Measurements from ENCODE around the gene FCGR1A. TPM values are rescaled to one million over a fixed set of nuclear protein-coding genes. Genes with fewer than 3 reads are reported as not detected.
"Not testable (repeated sequence)": the region's sequence is repeated elsewhere in the genome, so short reads cannot be mapped to it uniquely, and the experiment has no call there.

FCGR1A gene
- total RNA-seq, 1 donor from 2014 or later = 1.1 TPM

DNA sequence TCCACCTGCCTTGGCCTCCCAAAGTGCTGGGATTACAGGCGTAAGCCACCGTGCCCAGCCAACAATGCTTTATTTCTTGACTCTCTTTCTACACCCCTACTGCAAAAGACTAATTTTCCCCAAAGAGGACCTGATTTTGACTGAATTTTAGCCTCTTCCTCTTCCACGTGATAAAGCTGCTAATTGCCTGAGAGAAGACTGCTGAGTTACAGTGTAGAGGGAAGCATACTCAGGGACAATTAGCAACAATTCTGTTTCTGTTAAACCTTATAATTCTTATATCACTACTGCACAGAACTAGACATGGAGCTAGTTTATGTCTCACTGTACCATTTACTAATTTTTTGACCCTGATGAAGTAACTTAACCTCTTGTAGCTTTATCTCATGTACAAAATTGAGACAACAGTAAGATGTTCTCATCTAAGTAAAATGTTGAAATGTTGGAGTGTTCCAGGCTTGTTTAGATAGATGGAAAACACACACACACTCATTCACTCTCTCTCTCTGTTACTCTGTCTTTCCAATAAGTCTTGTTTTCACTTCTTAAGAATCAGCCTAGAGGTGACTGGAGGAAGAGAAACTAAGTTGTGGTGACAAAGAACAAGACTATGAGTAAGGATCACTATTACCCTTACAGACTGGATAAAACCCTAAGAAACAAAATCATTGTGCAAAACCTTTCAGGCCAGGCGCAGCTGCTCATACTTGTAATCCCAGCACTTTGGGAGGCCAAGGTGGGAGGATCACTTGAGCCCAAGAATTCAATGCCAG lies 10.7 kb upstream of the FCGR1A start:
- ATAC-seq; intact Hi-C loops (cut with micrococcal nuclease); DNase-seq: not testable (repeated sequence)

DNA sequence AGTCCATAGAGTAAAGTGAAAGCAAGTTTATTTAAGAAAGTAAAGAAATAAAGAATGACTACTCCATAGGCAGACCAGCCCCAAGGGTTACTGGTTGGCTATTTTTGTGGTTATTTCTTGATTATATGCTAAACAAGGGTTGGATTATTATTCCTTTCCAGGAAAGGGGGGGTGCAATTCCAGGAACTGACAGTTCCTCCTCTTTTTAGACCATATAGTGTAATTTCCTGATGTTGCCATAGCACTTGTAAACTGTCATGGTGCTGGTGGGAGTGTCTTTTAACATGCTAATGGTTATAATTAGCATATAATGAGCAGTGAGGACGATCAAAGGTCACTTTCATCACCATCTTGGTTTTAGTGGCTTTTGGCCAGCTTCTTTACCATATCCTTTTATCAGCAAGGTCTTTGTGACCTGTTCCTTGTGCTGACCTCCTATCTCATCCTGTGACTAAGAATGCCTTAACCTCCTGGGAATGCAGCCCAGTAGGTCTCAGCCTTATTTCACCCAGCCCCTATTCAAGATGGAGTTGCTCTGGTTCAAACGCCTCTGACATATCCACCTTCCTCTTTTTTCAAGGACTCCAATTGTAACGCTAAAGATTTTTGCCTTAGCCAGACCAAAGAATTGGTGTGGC lies 6.9 kb upstream of the FCGR1A start:
- DNase-seq; ATAC-seq; intact Hi-C loops (cut with micrococcal nuclease): not testable (repeated sequence)

DNA sequence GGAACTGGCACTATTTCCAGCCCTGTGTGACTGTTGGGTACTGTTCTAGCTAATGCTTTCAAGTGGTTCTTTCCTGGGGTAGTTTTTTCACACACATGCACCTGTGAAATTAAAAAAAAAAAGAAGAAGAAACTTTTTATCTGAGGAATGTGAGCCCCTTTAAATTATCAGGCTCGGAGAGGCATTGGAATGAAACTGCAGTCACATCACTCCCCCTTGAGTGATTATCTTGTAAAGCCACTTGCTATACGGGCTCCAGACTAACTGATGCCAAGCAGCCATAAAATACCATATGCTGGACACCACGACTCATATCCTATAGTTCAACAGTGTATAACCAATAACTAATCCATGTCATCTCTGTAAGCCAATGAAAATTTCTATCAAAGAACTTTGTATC lies 5.4 kb upstream of the FCGR1A start:
- ATAC-seq; DNase-seq; intact Hi-C loops (cut with micrococcal nuclease): not testable (repeated sequence)

DNA sequence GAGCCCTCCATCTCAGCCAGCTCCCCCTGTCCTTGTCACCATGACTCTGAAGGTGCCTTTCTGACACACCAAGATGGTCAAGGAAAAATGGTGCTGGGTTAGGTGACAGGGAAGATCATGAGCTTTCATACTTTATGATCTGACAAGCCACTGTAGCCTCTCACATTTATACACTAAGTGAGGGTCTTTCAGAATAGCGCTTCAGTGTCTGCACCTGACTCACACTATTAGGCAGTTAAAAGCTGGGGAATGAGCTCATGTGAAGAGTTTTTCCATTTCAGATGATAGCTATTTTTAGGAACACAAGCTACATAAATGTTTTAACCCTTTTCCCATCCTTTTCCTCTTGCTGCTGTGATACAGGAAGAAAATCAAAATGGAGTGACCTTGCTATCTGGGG lies 4.2 kb upstream of the FCGR1A start:
- intact Hi-C loops (cut with micrococcal nuclease); DNase-seq; ATAC-seq: not testable (repeated sequence)

DNA sequence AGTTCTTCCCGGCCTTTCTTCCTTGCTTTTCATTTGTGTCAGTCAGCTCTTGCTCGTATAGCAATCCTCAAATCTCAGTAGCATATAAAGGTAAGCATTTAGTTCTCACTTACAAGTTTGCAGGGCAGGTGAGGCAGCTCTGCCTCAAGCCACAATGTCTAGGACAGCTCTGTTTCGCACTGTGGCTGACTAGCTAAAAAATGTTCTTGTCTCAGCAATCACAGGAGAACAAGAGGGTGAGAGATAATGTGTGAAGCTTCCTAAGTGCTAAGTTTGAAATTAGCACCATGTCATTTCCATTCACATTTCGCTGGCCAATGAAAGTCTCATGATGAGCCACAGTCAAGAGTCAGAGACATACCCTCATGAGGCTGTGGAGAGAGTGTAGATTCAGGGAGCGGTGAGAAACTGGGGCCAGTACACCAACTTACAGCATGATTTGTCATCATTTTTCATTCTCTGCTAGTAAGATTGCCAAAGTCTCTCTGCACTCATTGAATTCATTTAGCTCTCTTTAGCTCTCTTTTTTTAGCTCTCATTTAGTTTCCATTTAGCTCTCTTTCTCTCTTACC lies 995 bp upstream of the FCGR1A start:
- intact Hi-C loops (cut with micrococcal nuclease); ATAC-seq; DNase-seq: not testable (repeated sequence)

DNA sequence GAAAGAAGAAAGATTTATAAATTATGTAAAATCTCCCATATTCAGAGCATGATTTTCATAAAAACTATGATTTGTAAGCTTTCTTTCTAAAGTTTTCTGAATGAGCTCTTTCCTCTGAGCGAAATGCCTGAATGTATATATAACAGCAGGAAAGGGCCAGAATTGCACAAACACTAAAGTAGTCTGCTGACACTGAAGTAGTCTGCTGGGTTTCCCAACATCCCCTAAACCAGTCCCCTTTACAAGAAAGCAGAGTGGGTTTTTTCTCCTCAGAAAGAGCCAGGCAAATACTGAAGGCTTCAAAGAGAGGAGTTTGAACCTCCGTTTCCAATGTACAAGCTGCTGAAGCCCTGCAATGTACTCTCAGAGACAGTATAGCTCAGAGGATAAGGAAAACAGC lies 795 bp downstream of the FCGR1A start:
- intact Hi-C loops (cut with micrococcal nuclease); ATAC-seq: not testable (repeated sequence)

DNA sequence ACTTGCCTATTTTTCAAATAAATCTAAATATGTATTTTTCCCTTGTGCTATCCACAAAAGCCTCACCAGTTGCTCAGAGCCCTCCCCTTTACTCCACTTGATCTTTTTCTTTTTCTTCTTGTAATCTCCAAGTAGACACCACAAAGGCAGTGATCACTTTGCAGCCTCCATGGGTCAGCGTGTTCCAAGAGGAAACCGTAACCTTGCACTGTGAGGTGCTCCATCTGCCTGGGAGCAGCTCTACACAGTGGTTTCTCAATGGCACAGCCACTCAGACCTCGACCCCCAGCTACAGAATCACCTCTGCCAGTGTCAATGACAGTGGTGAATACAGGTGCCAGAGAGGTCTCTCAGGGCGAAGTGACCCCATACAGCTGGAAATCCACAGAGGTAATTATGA lies 1.4 kb downstream of the FCGR1A start:
- intact Hi-C loops (cut with micrococcal nuclease); DNase-seq; ATAC-seq: not testable (repeated sequence)

More for the DNA sequence above, 795 bp downstream of the FCGR1A start:
- DNase-seq = not testable (repeated sequence)

DNA sequence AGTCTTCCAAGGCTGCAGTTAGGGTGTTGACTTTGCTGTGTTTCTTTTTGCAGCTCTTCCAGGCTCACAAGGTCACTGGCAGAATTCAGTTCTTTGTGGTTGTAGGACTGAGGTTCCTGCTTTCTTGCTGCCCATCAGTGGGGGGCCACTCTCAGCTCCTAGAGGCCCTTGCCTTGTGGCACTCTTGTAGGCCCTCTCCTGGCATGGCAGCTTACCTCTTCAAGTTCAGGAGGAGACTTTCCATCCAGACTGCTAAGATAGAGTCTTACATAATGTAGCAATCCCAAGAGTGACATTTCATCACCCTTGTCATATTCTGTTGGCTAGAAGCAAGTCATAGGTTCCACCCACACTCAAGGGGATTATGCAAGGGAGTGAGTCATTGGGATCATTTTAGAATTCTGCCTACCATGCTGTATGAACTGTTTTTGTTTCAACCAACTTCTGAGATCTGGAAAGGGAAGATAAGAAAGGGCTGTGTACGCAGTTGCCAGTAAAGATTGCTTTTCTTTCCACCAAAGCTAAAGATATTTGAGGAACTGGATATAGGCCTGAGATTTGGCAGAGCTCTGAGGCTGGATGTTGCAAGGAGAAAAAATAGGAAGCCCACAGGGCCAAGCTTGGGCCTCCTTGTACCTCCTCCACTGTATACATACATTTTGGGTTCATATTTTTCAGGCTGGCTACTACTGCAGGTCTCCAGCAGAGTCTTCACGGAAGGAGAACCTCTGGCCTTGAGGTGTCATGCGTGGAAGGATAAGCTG lies 5.4 kb downstream of the FCGR1A start:
- intact Hi-C loops (cut with micrococcal nuclease); DNase-seq: not testable (repeated sequence)
- peak; percentile 81 for ATAC-seq

DNA sequence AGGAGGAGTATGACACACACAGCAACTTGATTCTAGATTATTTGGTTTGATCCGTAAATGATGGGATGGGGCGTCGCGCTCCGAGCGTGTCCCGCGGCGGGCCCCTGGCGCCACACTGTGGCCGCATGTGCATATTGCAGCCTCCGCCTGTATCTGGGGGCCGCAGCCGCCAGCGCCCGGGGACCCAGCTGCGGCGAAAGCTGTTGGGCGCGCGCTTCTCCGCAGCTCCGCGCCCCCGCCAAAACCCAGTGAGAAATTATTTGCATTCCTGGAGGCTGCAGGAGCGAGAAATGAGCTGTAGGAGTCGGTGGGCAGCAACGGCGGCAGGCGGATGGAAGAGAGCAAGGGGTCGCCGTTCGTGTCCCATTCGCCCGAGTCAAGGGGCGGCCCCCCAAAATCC lies 10.0 kb downstream of the FCGR1A start:
- intact Hi-C loops (cut with micrococcal nuclease) = not testable (repeated sequence)
- DNase-seq (peak; percentile 76), ATAC-seq (peak; percentile 87)

DNA sequence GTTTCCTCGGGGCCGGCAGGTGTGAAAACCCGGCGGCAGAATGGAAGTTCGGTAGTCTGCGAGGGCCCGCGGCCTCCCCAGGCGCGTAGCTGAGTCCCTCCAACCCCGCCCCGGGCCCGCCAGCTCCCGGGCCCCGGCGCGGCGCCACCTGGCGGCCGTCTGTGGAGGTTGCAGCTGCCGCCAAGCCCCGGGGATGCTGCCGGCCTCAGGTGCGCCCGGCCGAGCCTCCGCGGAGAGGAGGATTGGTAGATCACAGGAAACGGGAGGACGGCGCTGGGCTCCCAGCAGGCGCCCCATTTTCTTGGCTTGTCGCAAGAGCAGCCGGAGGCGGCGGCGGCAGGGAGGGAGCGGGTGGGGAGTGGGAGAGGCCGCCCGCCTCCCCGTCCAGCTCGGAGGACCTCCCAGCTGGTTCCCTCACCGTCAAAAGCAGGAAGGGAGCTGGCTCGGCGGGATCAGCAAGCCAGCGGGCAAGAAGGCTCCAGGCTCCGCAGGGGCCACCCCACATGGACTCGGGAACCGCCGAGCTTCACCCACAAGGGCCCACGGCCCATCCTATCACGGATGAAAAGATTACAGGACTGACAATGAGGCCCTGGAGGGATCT lies 10.5 kb downstream of the FCGR1A start:
- intact Hi-C loops (cut with micrococcal nuclease) = not testable (repeated sequence)
- ATAC-seq (peak; percentile 94), DNase-seq (peak; percentile 83)

DNA sequence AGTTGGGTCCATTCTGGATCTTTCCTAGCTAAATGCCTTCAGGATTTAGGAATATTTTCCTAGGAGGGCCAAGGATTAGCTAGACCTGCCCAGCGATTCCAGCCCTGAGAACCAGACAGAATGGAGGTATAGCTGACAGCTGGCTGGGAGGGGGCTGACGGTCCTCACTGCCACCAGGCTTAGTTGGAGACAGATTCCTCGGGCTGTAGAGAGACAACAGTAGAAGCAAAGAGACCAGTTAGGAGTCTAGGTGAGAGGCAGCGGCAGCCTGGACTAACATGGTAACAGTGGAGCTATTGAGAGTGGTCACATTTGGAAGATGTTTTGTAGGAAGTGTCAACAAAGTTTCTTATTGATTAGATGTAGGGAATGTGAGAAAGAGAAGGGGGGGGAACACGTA lies 11.4 kb downstream of the FCGR1A start:
- DNase-seq; ATAC-seq; intact Hi-C loops (cut with micrococcal nuclease): not testable (repeated sequence)

DNA sequence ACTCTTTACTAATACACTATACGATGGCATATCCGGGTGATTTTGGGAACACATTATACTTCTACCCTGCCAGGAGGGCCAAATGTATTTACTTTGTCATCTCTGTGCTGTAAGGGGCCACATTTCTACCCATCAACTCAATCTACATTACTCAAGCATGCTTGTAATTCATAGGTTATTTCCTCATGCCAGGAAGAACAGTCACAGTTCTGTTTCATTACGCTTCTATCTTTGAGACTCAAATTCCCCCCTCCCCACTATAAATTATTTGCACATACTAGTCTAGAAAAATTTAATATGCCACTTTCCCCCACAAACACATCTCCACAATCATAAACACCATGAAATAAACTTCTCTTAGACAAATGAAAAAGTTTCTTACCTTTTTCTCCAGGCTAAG lies 19.1 kb downstream of the FCGR1A start:
- intact Hi-C loops (cut with micrococcal nuclease); DNase-seq; ATAC-seq: not testable (repeated sequence)

DNA sequence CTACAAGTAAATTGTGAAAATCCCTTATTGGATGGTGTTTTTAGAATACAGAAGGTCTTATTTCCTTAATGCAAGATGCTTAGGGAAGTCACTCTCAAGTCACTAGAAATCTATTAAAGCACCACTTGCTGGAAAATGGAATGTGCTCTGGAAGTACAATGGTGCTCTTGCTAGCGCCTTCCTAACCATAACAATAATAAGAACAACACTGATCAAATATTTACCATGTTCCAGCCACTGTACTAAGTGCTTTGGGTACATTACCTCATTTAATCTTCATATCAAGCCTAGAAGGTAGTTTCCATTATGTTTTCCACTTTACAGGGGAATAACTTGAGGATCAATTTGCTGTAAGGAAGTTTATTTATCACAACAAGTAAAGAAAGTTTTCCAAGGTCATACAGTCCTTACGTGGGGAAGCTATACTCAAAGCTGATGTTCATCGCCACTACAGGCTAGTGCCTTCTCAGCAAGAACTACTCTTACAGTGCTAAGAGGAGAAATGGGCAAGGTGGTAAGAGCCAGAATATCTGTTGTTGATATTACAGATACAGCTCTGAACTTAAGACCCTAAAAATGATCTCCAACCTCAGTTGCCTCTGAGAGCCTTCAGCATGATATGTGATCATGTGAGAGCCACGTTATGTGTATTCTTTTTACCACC lies 22.1 kb downstream of the FCGR1A start:
- ATAC-seq; DNase-seq; intact Hi-C loops (cut with micrococcal nuclease): not testable (repeated sequence)

DNA sequence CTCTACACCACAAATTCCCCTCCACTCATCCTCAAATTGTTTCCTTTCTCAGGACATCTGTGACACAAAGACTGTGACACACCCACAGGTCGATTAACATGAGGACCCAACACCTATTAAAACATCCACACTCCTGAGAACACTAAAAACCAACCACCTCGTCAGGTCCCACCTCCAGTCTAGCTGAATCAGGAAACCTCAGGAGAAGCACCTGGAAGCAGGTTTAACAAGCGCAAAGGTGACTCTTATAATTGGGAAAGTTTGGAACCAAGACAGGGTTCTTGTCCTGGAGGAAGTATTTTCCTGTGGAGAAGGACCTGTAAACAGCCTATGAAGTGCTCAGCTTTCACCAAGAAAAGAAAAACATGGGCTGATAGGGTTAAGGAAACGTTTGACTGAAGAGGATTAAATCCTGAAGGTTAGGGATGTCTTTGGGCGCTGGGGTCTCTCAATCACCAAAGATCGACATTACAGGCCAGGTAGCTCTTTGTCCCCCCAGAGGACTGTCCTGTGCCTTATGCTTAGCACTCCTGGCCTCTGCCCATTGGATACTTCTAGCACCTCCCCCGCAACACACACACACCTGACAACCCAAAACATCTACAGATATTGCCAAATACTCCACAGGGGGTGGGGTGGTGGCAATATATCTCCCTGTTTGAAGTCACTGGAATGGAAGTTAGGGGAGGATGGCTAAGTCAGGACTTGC lies 28.4 kb downstream of the FCGR1A start:
- DNase-seq; intact Hi-C loops (cut with micrococcal nuclease); ATAC-seq: not testable (repeated sequence)

DNA sequence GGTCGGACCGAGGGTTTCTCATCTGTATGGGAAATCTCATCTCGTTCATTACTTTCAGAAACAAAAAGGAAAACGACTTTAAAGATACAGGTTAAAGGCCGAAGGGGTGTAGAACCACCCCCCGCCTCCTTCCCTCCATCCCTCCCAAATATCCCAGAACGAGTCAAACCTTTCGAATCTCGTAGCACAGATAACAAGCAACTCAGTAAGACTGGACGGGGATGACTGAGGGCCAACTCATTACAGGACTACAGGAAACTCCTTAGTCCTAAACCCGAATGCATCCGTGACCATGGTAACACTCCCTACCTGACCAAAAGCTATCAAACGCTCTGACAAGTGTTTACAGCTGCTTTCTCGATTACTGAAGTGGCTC lies 29.0 kb downstream of the FCGR1A start:
- ATAC-seq = peak; percentile 4
- intact Hi-C loops (cut with micrococcal nuclease) = not testable (repeated sequence)

DNA sequence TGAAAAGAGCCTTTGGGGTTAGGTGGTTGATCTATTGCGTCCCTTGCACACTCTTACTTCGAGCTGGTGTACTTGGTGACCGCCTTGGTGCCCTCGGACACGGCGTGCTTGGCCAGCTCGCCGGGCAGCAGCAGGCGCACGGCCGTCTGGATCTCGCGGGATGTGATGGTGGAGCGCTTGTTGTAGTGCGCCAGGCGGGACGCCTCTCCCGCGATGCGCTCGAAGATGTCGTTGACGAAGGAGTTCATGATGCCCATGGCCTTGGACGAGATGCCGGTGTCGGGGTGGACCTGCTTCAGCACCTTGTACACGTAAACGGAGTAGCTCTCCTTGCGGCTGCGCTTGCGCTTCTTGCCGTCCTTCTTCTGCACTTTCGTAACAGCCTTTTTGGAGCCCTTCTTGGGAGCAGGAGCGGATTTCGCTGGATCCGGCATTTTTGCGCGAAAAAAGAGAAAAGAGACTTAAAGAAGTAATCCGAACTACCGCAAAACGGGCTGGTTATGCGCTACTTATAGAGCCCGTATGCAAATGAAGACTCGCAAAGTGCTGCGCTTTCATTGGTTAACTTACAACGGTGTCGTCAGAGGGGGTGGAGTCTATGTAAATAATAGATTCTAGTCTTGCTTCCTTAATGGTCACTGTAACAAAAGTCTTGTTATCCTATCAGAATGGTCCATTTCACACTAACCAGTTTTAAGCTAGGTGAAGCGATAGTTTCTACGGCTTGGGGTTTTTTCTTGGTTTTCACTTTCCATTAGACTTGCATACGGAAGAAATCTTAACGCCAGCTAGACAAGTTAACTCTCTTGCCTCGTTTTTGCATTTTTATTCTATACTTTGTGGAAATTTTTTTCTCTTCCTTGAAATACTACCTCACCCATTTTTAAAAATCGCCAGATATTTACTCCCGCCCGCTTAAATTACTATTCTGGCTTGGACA lies 29.7 kb downstream of the FCGR1A start:
- ATAC-seq (peak; percentile 97), DNase-seq (peak; percentile 58)
- intact Hi-C loops (cut with micrococcal nuclease) = not testable (repeated sequence)

More for the DNA sequence above, 29.0 kb downstream of the FCGR1A start:
- not testable (repeated sequence) for DNase-seq
